Mucosa of descending colon (tissue), 3 donors: ENCODE data around the gene NR1I2. TPM values are rescaled to one million over a fixed set of nuclear protein-coding genes. Genes with fewer than 3 reads are reported as not detected.

Experiments
- ATAC-seq: fragments of 200-7000 bp; cut with Tn5 transposase; one replicate; pipeline ENCODE4 v1.9.1; 2020; ENCODE audit warnings: mild to moderate bottlenecking, moderate library complexity
- DNase-seq, 3 donors: peaks; one replicate each; pipeline ENCODE4 v3.0.0-alpha.2; 2020
- H3K36me3 ChIP-seq: fragments of 200-600 bp; one replicate; pipeline ENCODE4 v1.8.0; 2021; ENCODE audit warnings: low read depth, mild to moderate bottlenecking
- H3K4me1 ChIP-seq: fragments of 200-600 bp; one replicate; pipeline ENCODE4 v1.8.0; 2021; ENCODE audit warnings: low read depth, mild to moderate bottlenecking
- H3K4me3 ChIP-seq: fragments of 200-600 bp; one replicate; pipeline ENCODE4 v1.8.0; 2021; ENCODE audit warnings: mild to moderate bottlenecking
- H3K9me3 ChIP-seq: fragments of 200-600 bp; one replicate; pipeline ENCODE4 v1.8.0; 2021; ENCODE audit warnings: mild to moderate bottlenecking
- intact Hi-C, 2 donors: fragments of 100-400 bp; cut with DNase I in 1 of 2; cut with micrococcal nuclease in 1 of 2; formaldehyde crosslinking; loops; one replicate each; pipeline versions ENCODE4 v1.11.0 to v1.11.1; 2022; cut with DNase I, micrococcal nuclease
- long read RNA-seq, 2 donors: library from polyadenylated mRNA; unstranded; transcript quantifications; one replicate each; pipeline ENCODE4 v2.0.0, GENCODE V29; 2019 to 2021
- total RNA-seq, 3 donors: library from RNA; stranded (reverse); fragmentation: NEBNext Ultra II Directional in 2 of 3; extraction: Animal tissue kit (Norgen Biotek cat#: 25700) in 2 of 3; gene quantifications; one replicate each; pipeline versions ENCODE4 v1.2.1 to v1.2.4, GENCODE V29; 2021 to 2023
- TF ChIP-seq, protein P1 (sequence below): fragments of 200-600 bp; IDR thresholded peaks from one replicate; pipeline ENCODE4 v1.8.0; 2022; ENCODE audit warnings: antibody characterized with exemption, mild to moderate bottlenecking
- donor health status: DM: no; HTN: no; CAD: no; lungs with moderate emphysema.
- donor health status: DM: no; HTN: no; CAD: no.
- donor health status: DM: no; HTN: yes; CAD: no.

NR1I2 gene
- 100 to 1,000 TPM in 1 of 3 donors, 10 to 100 TPM in 2; 62.9 to 141 (median 79.1) TPM for total RNA-seq
- long read RNA-seq, donor 1, full-length matches to known transcripts, result 37 of 61 reads
- long read RNA-seq, donor 1, partial matches to known transcripts, result 14 of 61 reads
- long read RNA-seq, donor 1, other reads (novel, unspliced or antisense), result 10 of 61 reads
- long read RNA-seq, donor 2, full-length matches to known transcripts, result 19 of 35 reads
- long read RNA-seq, donor 2, partial matches to known transcripts, result 11 of 35 reads
- long read RNA-seq, donor 2, other reads (novel, unspliced or antisense), result 5 of 35 reads

DNA sequence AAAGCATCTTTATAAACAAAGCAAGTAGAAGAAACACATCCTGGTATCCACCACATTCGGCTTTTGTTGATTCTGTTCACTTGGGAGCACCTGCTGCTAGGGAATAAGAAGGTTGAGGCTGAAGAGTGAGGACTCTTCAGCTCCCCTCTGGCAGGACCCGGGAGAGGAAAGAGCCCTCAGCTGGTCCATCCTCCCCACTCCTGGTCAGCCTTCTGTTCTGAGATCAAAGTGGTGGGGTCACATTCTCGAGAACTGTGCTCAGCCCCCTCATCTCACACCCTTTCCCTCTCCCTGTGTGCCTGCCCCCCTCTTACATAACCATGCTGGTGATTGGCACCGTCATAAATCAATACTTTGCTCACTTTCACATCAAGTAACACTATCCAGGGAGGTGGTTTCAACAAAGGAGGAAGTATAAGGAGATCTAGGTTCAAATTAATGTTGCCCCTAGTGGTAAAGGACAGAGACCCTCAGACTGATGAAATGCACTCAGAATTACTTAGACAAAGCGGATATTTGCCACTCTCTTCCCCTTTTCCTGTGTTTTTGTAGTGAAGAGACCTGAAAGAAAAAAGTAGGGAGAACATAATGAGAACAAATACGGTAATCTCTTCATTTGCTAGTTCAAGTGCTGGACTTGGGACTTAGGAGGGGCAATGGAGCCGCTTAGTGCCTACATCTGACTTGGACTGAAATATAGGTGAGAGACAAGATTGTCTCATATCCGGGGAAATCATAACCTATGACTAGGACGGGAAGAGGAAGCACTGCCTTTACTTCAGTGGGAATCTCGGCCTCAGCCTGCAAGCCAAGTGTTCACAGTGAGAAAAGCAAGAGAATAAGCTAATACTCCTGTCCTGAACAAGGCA is at the start of gene NR1I2:
NR1I2 (plus strand) TSS at position 772 of the 869 bp plus-strand sequence.
- peak; percentile 96 for ATAC-seq
- TF ChIP-seq, protein P1, sequence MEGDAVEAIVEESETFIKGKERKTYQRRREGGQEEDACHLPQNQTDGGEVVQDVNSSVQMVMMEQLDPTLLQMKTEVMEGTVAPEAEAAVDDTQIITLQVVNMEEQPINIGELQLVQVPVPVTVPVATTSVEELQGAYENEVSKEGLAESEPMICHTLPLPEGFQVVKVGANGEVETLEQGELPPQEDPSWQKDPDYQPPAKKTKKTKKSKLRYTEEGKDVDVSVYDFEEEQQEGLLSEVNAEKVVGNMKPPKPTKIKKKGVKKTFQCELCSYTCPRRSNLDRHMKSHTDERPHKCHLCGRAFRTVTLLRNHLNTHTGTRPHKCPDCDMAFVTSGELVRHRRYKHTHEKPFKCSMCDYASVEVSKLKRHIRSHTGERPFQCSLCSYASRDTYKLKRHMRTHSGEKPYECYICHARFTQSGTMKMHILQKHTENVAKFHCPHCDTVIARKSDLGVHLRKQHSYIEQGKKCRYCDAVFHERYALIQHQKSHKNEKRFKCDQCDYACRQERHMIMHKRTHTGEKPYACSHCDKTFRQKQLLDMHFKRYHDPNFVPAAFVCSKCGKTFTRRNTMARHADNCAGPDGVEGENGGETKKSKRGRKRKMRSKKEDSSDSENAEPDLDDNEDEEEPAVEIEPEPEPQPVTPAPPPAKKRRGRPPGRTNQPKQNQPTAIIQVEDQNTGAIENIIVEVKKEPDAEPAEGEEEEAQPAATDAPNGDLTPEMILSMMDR, result no peak
- Histone ChIP-seq H3K36me3 (no peaks in the 10 kb centered on the region), H3K4me1 (peaks cover 11% of the 10 kb centered on the region), H3K4me3 (no peak within 1 kb of the TSS), H3K9me3 (no peaks in the 10 kb centered on the region)
- peak in 2 of 3 donors; percentile 55 to 72 for DNase-seq
- intact Hi-C loops, result no loop called here

DNA sequence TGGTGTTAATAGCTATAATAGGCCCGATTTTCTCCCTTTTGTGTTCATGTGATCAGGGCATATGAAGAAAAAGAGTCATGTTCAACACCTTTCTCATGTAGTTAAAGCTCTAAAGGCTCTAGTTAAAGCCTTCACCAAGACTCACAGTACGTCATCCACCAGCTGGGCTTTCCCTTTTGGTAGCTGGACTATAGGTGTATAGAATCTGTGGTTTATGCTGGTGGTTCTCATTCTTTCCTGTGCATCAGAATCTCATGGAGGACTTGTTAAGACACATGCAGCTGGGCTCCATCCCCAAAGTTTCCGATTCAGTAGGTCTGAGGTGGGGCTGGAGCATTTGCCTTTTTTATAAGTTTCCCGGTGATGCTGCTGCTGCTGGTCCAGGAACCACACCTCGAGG is 48.1 kb upstream of the NR1I2 start:
- Histone ChIP-seq H3K36me3 (no peaks in the 10 kb centered on the region), H3K9me3 (no peaks in the 10 kb centered on the region), H3K4me3 (no peak overlapping the region), H3K4me1 (no peaks in the 10 kb centered on the region)
- ATAC-seq (no peak), DNase-seq (no peak)
- TF ChIP-seq, protein P1, result no peak
- intact Hi-C loops, result no loop called here

DNA sequence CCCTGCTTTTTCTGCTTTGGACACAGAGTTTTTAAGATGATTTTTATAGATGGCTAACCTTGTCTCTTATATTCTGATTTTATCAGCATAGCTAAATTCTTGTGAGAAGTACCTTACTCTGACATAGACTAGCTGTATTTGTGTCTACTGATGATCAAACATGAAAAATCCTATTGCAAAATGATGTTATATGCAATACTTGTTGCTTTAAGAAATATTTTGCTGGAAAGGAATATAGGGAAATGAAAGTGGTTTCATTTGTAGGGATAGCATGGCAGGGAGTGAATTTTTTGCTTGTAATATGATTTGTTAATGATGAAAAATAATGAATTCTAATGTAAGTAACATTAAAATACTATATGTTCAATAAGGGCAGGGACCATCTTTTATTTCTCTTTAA is 43.2 kb upstream of the NR1I2 start:
- no peaks in the 10 kb centered on the region for H3K9me3 ChIP-seq

DNA sequence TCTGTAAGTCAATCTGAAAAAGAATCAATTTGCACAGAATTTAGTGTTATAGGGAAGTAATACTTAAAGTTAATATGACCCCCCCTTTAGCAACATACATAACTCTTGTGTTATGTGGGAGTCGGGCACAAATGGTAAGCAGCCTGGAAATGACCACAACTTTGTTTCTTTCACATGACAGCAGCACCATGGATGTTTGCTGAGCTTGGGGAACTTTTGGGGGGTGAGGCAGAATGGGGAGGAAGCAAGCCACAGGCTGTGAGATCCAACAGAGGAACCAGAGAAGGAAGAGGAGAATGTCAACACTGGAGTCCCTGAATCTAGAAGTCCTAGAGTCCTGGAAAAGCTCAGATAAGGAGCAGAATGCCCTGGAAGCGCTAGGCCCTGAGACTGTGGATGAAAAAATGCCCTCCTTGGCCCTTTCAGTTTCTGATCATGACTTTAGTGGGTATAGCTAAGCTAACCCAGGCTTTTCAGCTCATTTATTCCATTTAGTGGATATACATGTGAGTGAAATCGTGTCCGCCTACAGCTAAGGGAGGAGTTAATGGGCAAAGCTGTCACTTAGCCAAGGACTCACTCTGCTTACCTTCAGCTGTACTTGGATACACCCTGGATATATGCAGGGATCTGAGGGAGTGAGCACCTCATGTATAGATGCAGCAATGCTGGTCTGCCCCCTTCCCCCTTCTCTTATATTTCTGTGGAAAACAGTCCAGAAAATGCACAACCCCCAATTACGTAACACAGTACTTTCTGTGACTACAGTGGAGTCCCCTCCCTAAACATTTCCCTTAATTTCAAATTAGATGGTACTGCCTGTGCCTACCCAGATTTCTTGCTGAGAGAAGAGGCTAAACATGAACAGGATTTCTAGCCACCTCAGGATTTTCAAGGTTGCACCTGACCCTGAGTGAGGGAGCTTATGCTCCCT is 40.0 kb upstream of the NR1I2 start:
- DNase-seq, result no peak
- Histone ChIP-seq H3K4me3 (no peak overlapping the region), H3K36me3 (no peaks in the 10 kb centered on the region), H3K4me1 (no peaks in the 10 kb centered on the region), H3K9me3 (no peaks in the 10 kb centered on the region)
- intact Hi-C loops, result no loop called here
- no peak for ATAC-seq
- TF ChIP-seq, protein P1, result no peak

More for the DNA sequence above, 43.2 kb upstream of the NR1I2 start:
- Histone ChIP-seq H3K4me3 (no peak overlapping the region), H3K36me3 (no peaks in the 10 kb centered on the region), H3K4me1 (no peaks in the 10 kb centered on the region)
- no peak for ATAC-seq
- intact Hi-C loops, result no loop called here
- TF ChIP-seq, protein P1, result no peak
- no peak for DNase-seq

DNA sequence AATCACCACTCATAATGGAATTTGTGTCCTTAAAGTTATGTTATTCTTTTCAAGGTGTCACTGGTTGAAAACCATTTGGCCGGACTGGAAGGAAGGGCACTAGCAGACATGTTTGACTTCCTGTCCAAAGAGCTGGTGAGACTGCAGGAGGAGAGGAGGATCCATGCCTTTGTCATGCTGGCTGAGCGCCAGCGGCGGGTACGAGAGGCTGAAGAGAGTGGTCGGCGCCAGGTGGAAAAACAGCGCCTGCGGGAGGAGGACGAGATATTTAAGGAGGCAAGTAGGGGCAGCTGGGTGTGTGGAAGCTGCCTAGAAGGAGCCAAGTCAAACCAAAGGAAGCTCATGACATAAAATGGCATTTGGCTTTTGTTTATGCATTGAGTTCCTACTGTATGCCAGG is 38.0 kb upstream of the NR1I2 start:
- no peaks in the 10 kb centered on the region for H3K4me1 ChIP-seq
- H3K4me3 ChIP-seq, result no peak overlapping the region
- H3K9me3 ChIP-seq, result no peaks in the 10 kb centered on the region
- no peak for ATAC-seq
- no peaks in the 10 kb centered on the region for H3K36me3 ChIP-seq
- no peak for DNase-seq
- intact Hi-C loops, result no loop called here
- TF ChIP-seq, protein P1, result no peak
